ENCODE measurements around the gene MYO6. TPM values are rescaled to one million over a fixed set of nuclear protein-coding genes. Genes with fewer than 3 reads are reported as not detected.

MYO6 gene
- total RNA-seq, 2 experiments from 2014 or later = 0.42 TPM

GRCh38 chr6:75907444-75907843 lies 158.4 kb downstream of the MYO6 start:
- ATAC-seq = no peak
- no peaks in the 10 kb centered on the region for H3K9me3 Mint-ChIP-seq (ENCODE audit: insufficient read depth)
- CTCF ChIA-PET = interaction anchor here (4.7 kb wide), 1 partner anchor 14 kb away, joined by 27 read pairs; no protein-coding TSS in a partner anchor
- H3K4me3 Mint-ChIP-seq = no peak overlapping the region
- no peaks in the 10 kb centered on the region for H3K27me3 Mint-ChIP-seq (ENCODE audit: low read depth)
- POLR2A ChIA-PET = no interaction called here
- H3K27ac Mint-ChIP-seq = no peak overlapping the region
- H3K4me1 Mint-ChIP-seq (ENCODE audit: low read depth) = no peaks in the 10 kb centered on the region
- no peak for DNase-seq
- H3K36me3 Mint-ChIP-seq (ENCODE audit: low read depth) = no peaks in the 10 kb centered on the region

GRCh38 chr6:75913040-75913439 lies 164.0 kb downstream of the MYO6 start:
- no peak for ATAC-seq
- Mint-ChIP-seq H3K36me3 (ENCODE audit: low read depth) (no peaks in the 10 kb centered on the region), H3K27me3 (ENCODE audit: low read depth) (no peaks in the 10 kb centered on the region), H3K4me1 (ENCODE audit: low read depth) (no peaks in the 10 kb centered on the region), H3K9me3 (ENCODE audit: insufficient read depth) (no peaks in the 10 kb centered on the region), H3K4me3 (no peak overlapping the region), H3K27ac (no peak overlapping the region)
- no peak for DNase-seq
- POLR2A ChIA-PET = no interaction called here
- CTCF ChIA-PET = interaction anchor here (1.5 kb wide), 1 partner anchor 20 kb away, joined by 10 read pairs; no protein-coding TSS in a partner anchor

- Mint-ChIP-seq H3K27me3 (ENCODE audit: low read depth) (no peaks in the 10 kb centered on the region), H3K4me3 (no peak overlapping the region), H3K36me3 (ENCODE audit: low read depth) (no peaks in the 10 kb centered on the region), H3K27ac (no peak overlapping the region), H3K4me1 (ENCODE audit: low read depth) (no peaks in the 10 kb centered on the region), H3K9me3 (ENCODE audit: insufficient read depth) (no peaks in the 10 kb centered on the region)
- ChIA-PET CTCF (no interaction called here), POLR2A (no interaction called here)
- ATAC-seq (no peak), DNase-seq (no peak)
Observed at GRCh38 chr6:75922226-75922625, 173.2 kb downstream of the MYO6 start.

GRCh38 chr6:75926293-75927168 lies 177.5 kb downstream of the MYO6 start:
- no peaks in the 10 kb centered on the region for H3K4me1 Mint-ChIP-seq (ENCODE audit: low read depth)
- ATAC-seq (no peak), DNase-seq (no peak)
- no peaks in the 10 kb centered on the region for H3K27me3 Mint-ChIP-seq (ENCODE audit: low read depth)
- no peaks in the 10 kb centered on the region for H3K9me3 Mint-ChIP-seq (ENCODE audit: insufficient read depth)
- H3K36me3 Mint-ChIP-seq (ENCODE audit: low read depth) = no peaks in the 10 kb centered on the region
- H3K27ac Mint-ChIP-seq = no peak overlapping the region
- POLR2A ChIA-PET = no interaction called here
- CTCF ChIA-PET = interaction anchor here (1.1 to 1.6 kb wide), 2 partner anchors 9 to 32 kb away, joined by 3 read pairs; no protein-coding TSS in a partner anchor
- H3K4me3 Mint-ChIP-seq = no peak overlapping the region

GRCh38 chr6:75931011-75931680 lies 182.1 kb downstream of the MYO6 start:
- CTCF ChIA-PET = no interaction called here
- H3K9me3 Mint-ChIP-seq (ENCODE audit: insufficient read depth) = no peaks in the 10 kb centered on the region
- no peak overlapping the region for H3K27ac Mint-ChIP-seq
- ATAC-seq = no peak
- H3K27me3 Mint-ChIP-seq (ENCODE audit: low read depth) = peaks cover 12% of the 10 kb centered on the region
- H3K36me3 Mint-ChIP-seq (ENCODE audit: low read depth) = no peaks in the 10 kb centered on the region
- no peak overlapping the region for H3K4me3 Mint-ChIP-seq
- H3K4me1 Mint-ChIP-seq (ENCODE audit: low read depth) = peaks cover 1% of the 10 kb centered on the region
- POLR2A ChIA-PET = no interaction called here
- no peak for DNase-seq

- H3K36me3 Mint-ChIP-seq (ENCODE audit: low read depth) = no peaks in the 10 kb centered on the region
- H3K27me3 Mint-ChIP-seq (ENCODE audit: low read depth) = peaks cover 12% of the 10 kb centered on the region
- ATAC-seq (no peak), DNase-seq (no peak)
- no peak overlapping the region for H3K4me3 Mint-ChIP-seq
- peaks cover 1% of the 10 kb centered on the region for H3K4me1 Mint-ChIP-seq (ENCODE audit: low read depth)
- no peaks in the 10 kb centered on the region for H3K9me3 Mint-ChIP-seq (ENCODE audit: insufficient read depth)
- no peak overlapping the region for H3K27ac Mint-ChIP-seq
- CTCF ChIA-PET = interaction anchor here (0.7 kb wide), 1 partner anchor 15 kb away, joined by 3 read pairs; no protein-coding TSS in a partner anchor
- POLR2A ChIA-PET = no interaction called here
Observed at GRCh38 chr6:75932067-75932466, 183.0 kb downstream of the MYO6 start.

GRCh38 chr6:75933387-75933975 lies 184.4 kb downstream of the MYO6 start:
- Mint-ChIP-seq H3K9me3 (ENCODE audit: insufficient read depth) (no peaks in the 10 kb centered on the region), H3K27me3 (ENCODE audit: low read depth) (peaks cover 12% of the 10 kb centered on the region), H3K27ac (no peak overlapping the region), H3K4me3 (no peak overlapping the region), H3K4me1 (ENCODE audit: low read depth) (peaks cover 1% of the 10 kb centered on the region), H3K36me3 (ENCODE audit: low read depth) (no peaks in the 10 kb centered on the region)
- DNase-seq (no peak), ATAC-seq (no peak)
- CTCF ChIA-PET = interaction anchor here (3.0 kb wide), 1 partner anchor 40 kb away, joined by 24 read pairs; no protein-coding TSS in a partner anchor
- POLR2A ChIA-PET = no interaction called here

GRCh38 chr6:75934643-75935472 lies 185.8 kb downstream of the MYO6 start:
- DNase-seq = peak; percentile 38
- POLR2A ChIA-PET = no interaction called here
- peaks cover 12% of the 10 kb centered on the region for H3K27me3 Mint-ChIP-seq (ENCODE audit: low read depth)

GRCh38 chr6:75935473-75935793 lies 186.4 kb downstream of the MYO6 start:
- H3K27ac Mint-ChIP-seq = no peak overlapping the region
- no peak for DNase-seq
- no peaks in the 10 kb centered on the region for H3K9me3 Mint-ChIP-seq (ENCODE audit: insufficient read depth)
- peaks cover 1% of the 10 kb centered on the region for H3K4me1 Mint-ChIP-seq (ENCODE audit: low read depth)
- ChIA-PET CTCF (interaction anchor here (1.1 to 3.0 kb wide), 5 partner anchors 9 to 80 kb away, joined by 3 to 24 read pairs (median 3); no protein-coding TSS in a partner anchor), POLR2A (no interaction called here)
- H3K4me3 Mint-ChIP-seq = no peak overlapping the region
- H3K27me3 Mint-ChIP-seq (ENCODE audit: low read depth) = peaks cover 12% of the 10 kb centered on the region
- no peak for ATAC-seq
- no peaks in the 10 kb centered on the region for H3K36me3 Mint-ChIP-seq (ENCODE audit: low read depth)

More at GRCh38 chr6:75934643-75935472, 185.8 kb downstream of the MYO6 start:
- peaks cover 1% of the 10 kb centered on the region for H3K4me1 Mint-ChIP-seq (ENCODE audit: low read depth)
- H3K27ac Mint-ChIP-seq = no peak overlapping the region
- no peaks in the 10 kb centered on the region for H3K9me3 Mint-ChIP-seq (ENCODE audit: insufficient read depth)
- H3K4me3 Mint-ChIP-seq = no peak overlapping the region
- peak; percentile 58 for ATAC-seq
- no peaks in the 10 kb centered on the region for H3K36me3 Mint-ChIP-seq (ENCODE audit: low read depth)
- CTCF ChIA-PET = interaction anchor here (1.1 to 3.0 kb wide), 5 partner anchors 8 to 79 kb away, joined by 3 to 24 read pairs (median 3); no protein-coding TSS in a partner anchor

- DNase-seq (no peak), ATAC-seq (no peak)
- Mint-ChIP-seq H3K9me3 (ENCODE audit: insufficient read depth) (no peaks in the 10 kb centered on the region), H3K36me3 (ENCODE audit: low read depth) (no peaks in the 10 kb centered on the region), H3K4me1 (ENCODE audit: low read depth) (peaks cover 1% of the 10 kb centered on the region), H3K4me3 (no peak overlapping the region), H3K27me3 (ENCODE audit: low read depth) (peaks cover 12% of the 10 kb centered on the region), H3K27ac (no peak overlapping the region)
- POLR2A ChIA-PET = no interaction called here
- CTCF ChIA-PET = no interaction called here
Observed at GRCh38 chr6:75936682-75937081, 187.6 kb downstream of the MYO6 start.

GRCh38 chr6:75937846-75938245 lies 188.8 kb downstream of the MYO6 start:
- DNase-seq (no peak), ATAC-seq (no peak)
- H3K27me3 Mint-ChIP-seq (ENCODE audit: low read depth) = peaks cover 12% of the 10 kb centered on the region
- ChIA-PET POLR2A (no interaction called here), CTCF (no interaction called here)
- H3K4me3 Mint-ChIP-seq = no peak overlapping the region
- H3K36me3 Mint-ChIP-seq (ENCODE audit: low read depth) = no peaks in the 10 kb centered on the region
- no peaks in the 10 kb centered on the region for H3K9me3 Mint-ChIP-seq (ENCODE audit: insufficient read depth)
- peaks cover 1% of the 10 kb centered on the region for H3K4me1 Mint-ChIP-seq (ENCODE audit: low read depth)
- H3K27ac Mint-ChIP-seq = no peak overlapping the region

Data from activated CD8-positive, alpha-beta T cell treated with anti-CD3 and anti-CD28 coated beads, Interleukin-2, amount 10 ng/mL, durations not matched to agents 7 days and 5 days (primary cell).